Measurements from ENCODE around the gene ENTPD1. TPM values are rescaled to one million over a fixed set of nuclear protein-coding genes. Genes with fewer than 3 reads are reported as not detected.

The ENTPD1 gene
- total and polyA plus RNA-seq, 2 experiments from 2014 or later, result 1.5 to 8.9 TPM

GRCh38 chr10:95835911-95836310 is 79.9 kb downstream of the ENTPD1 start:
- no peaks in the 10 kb centered on the region for H3K9me3 ChIP-seq (ENCODE audit: low read depth)

GRCh38 chr10:95836610-95837355 is 80.8 kb downstream of the ENTPD1 start:
- DNase-seq (ENCODE audit: low spot score), result no peak
- H3K36me3 ChIP-seq (replicated peaks; ENCODE audit: insufficient read depth, low read depth), result no peaks in the 10 kb centered on the region
- TF ChIP-seq, protein P1, sequence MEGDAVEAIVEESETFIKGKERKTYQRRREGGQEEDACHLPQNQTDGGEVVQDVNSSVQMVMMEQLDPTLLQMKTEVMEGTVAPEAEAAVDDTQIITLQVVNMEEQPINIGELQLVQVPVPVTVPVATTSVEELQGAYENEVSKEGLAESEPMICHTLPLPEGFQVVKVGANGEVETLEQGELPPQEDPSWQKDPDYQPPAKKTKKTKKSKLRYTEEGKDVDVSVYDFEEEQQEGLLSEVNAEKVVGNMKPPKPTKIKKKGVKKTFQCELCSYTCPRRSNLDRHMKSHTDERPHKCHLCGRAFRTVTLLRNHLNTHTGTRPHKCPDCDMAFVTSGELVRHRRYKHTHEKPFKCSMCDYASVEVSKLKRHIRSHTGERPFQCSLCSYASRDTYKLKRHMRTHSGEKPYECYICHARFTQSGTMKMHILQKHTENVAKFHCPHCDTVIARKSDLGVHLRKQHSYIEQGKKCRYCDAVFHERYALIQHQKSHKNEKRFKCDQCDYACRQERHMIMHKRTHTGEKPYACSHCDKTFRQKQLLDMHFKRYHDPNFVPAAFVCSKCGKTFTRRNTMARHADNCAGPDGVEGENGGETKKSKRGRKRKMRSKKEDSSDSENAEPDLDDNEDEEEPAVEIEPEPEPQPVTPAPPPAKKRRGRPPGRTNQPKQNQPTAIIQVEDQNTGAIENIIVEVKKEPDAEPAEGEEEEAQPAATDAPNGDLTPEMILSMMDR (IDR thresholded peaks at IDR 0.05; ENCODE audit: poor library complexity), result no peak
- TF ChIP-seq EZH2 (IDR thresholded peaks at IDR 0.05; ENCODE audit: borderline replicate concordance) (no peak), EZH2phosphoT487 (IDR thresholded peaks at IDR 0.05; ENCODE audit: low read depth, severe bottlenecking, unreplicated experiment) (no peak)
- no peak overlapping the region for H3K4me3 ChIP-seq
- H3K27ac ChIP-seq, result peak overlapping the region; percentile 33
- no peaks in the 10 kb centered on the region for H3K4me1 ChIP-seq (ENCODE audit: insufficient read depth)
- H3K27me3 ChIP-seq, result no peaks in the 10 kb centered on the region
- 48% methylated on average over 5 of the region's 5 CpGs for WGBS (ENCODE audit: low lambda C conversion rate, missing lambda C conversion rate)
- no peaks in the 10 kb centered on the region for H3K79me2 ChIP-seq
- H3K9me2 ChIP-seq (replicated peaks; ENCODE audit: insufficient read depth), result no peaks in the 10 kb centered on the region
- H4K20me1 ChIP-seq (ENCODE audit: insufficient read depth, poor library complexity, severe bottlenecking), result no peaks in the 10 kb centered on the region
- H3K9me3 ChIP-seq (ENCODE audit: low read depth), result no peaks in the 10 kb centered on the region
- no peak overlapping the region for H2AFZ ChIP-seq
- no peak overlapping the region for H3K4me2 ChIP-seq

More at GRCh38 chr10:95835911-95836310, 79.9 kb downstream of the ENTPD1 start:
- Histone ChIP-seq H4K20me1 (ENCODE audit: insufficient read depth, poor library complexity, severe bottlenecking) (no peaks in the 10 kb centered on the region), H3K27ac (no peak overlapping the region), H3K79me2 (no peaks in the 10 kb centered on the region), H3K9me2 (replicated peaks; ENCODE audit: insufficient read depth) (no peaks in the 10 kb centered on the region), H2AFZ (no peak overlapping the region), H3K4me3 (no peak overlapping the region), H3K4me2 (no peak overlapping the region), H3K36me3 (replicated peaks; ENCODE audit: insufficient read depth, low read depth) (no peaks in the 10 kb centered on the region), H3K4me1 (ENCODE audit: insufficient read depth) (no peaks in the 10 kb centered on the region), H3K27me3 (no peaks in the 10 kb centered on the region)
- TF ChIP-seq EZH2 (IDR thresholded peaks at IDR 0.05; ENCODE audit: borderline replicate concordance) (no peak), EZH2phosphoT487 (IDR thresholded peaks at IDR 0.05; ENCODE audit: low read depth, severe bottlenecking, unreplicated experiment) (no peak)
- TF ChIP-seq, protein P1 (IDR thresholded peaks at IDR 0.05; ENCODE audit: poor library complexity), result no peak
- no peak for DNase-seq (ENCODE audit: low spot score)

- WGBS (ENCODE audit: low lambda C conversion rate, missing lambda C conversion rate), result 55% methylated on average over 1 of the region's 1 CpG
- no peaks in the 10 kb centered on the region for H3K9me3 ChIP-seq (ENCODE audit: low read depth)
- H3K4me3 ChIP-seq, result no peak overlapping the region
- no peaks in the 10 kb centered on the region for H3K9me2 ChIP-seq (replicated peaks; ENCODE audit: insufficient read depth)
- no peak for DNase-seq (ENCODE audit: low spot score)
- H2AFZ ChIP-seq, result no peak overlapping the region
- TF ChIP-seq, protein P1 (IDR thresholded peaks at IDR 0.05; ENCODE audit: poor library complexity), result no peak
- no peak for TF ChIP-seq EZH2 (IDR thresholded peaks at IDR 0.05; ENCODE audit: borderline replicate concordance)
- TF ChIP-seq EZH2phosphoT487 (IDR thresholded peaks at IDR 0.05; ENCODE audit: low read depth, severe bottlenecking, unreplicated experiment), result no peak
- H3K27me3 ChIP-seq, result no peaks in the 10 kb centered on the region
- no peaks in the 10 kb centered on the region for H3K36me3 ChIP-seq (replicated peaks; ENCODE audit: insufficient read depth, low read depth)
- no peaks in the 10 kb centered on the region for H4K20me1 ChIP-seq (ENCODE audit: insufficient read depth, poor library complexity, severe bottlenecking)
- H3K27ac ChIP-seq, result peak overlapping the region; percentile 33
- no peaks in the 10 kb centered on the region for H3K4me1 ChIP-seq (ENCODE audit: insufficient read depth)
- no peak overlapping the region for H3K4me2 ChIP-seq
- H3K79me2 ChIP-seq, result no peaks in the 10 kb centered on the region
These were observed 81.4 kb downstream of the ENTPD1 start for GRCh38 chr10:95837356-95837776.

Measured in hepatocyte (in vitro differentiated cells).